ENCODE measurements around the gene CFAP54.

GRCh38 chr12:96890331-96890730 lies 401.0 kb downstream of the CFAP54 start:
- TF ChIP-seq POLR2AphosphoS5 (IDR thresholded peaks at IDR 0.05): no peak
- TF ChIP-seq, protein P1, sequence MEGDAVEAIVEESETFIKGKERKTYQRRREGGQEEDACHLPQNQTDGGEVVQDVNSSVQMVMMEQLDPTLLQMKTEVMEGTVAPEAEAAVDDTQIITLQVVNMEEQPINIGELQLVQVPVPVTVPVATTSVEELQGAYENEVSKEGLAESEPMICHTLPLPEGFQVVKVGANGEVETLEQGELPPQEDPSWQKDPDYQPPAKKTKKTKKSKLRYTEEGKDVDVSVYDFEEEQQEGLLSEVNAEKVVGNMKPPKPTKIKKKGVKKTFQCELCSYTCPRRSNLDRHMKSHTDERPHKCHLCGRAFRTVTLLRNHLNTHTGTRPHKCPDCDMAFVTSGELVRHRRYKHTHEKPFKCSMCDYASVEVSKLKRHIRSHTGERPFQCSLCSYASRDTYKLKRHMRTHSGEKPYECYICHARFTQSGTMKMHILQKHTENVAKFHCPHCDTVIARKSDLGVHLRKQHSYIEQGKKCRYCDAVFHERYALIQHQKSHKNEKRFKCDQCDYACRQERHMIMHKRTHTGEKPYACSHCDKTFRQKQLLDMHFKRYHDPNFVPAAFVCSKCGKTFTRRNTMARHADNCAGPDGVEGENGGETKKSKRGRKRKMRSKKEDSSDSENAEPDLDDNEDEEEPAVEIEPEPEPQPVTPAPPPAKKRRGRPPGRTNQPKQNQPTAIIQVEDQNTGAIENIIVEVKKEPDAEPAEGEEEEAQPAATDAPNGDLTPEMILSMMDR (IDR thresholded peaks at IDR 0.05): no peak
- TF ChIP-seq POLR2A (IDR thresholded peaks at IDR 0.05): no peak
- TF ChIP-seq EP300 (IDR thresholded peaks at IDR 0.05): no peak
